ENCODE measurements around the gene MOV10L1. TPM values are rescaled to one million over a fixed set of nuclear protein-coding genes. Genes with fewer than 3 reads are reported as not detected.

Gene MOV10L1
- total and polyA plus RNA-seq, 10 donors: 0.10 to 0.37 (median 0.15) TPM; not detected in 7

- no peaks in the 10 kb centered on the region for H3K36me3 ChIP-seq
- H3K4me3 ChIP-seq: no peak overlapping the region
- peaks cover 0 to 36% (median 19%) of the 10 kb centered on the region in 6 donors for H3K4me1 ChIP-seq
- DNase-seq: no peak
- TF ChIP-seq CTCF (IDR thresholded peaks at IDR 0.05 in 8 of 11, conservative IDR thresholded peaks at IDR 0.05 in 3 of 11) (no peak), POLR2AphosphoS5 (IDR thresholded peaks at IDR 0.05) (no peak), POLR2A (IDR thresholded peaks at IDR 0.05) (no peak)
- intact Hi-C loops (cut with DNase I; ENCODE audit: low total_unique reads): no loop called here
- 57 to 67% (median 59%) methylated on average over 31 to 34 of the region's 34 CpGs for WGBS, 5 donors
- H3K27me3 ChIP-seq (replicated peaks in 1 of 7): peaks cover 3 to 80% (median 27%) of the 10 kb centered on the region in 7 donors
- no peak overlapping the region for H3K27ac ChIP-seq
- H3K9me3 ChIP-seq: peaks cover 0 to 27% (median 12%) of the 10 kb centered on the region in 8 donors
Observed at GRCh38 chr22:50056214-50056972, 33.4 kb upstream of the MOV10L1 start.

GRCh38 chr22:50057278-50058060 lies 32.3 kb upstream of the MOV10L1 start:
- 77 to 89% (median 87%) methylated on average over 10 to 14 of the region's 14 CpGs for WGBS, 5 donors
- no peak for DNase-seq
- no peak for TF ChIP-seq POLR2AphosphoS5 (IDR thresholded peaks at IDR 0.05)
- TF ChIP-seq CTCF (IDR thresholded peaks at IDR 0.05 in 8 of 11, conservative IDR thresholded peaks at IDR 0.05 in 3 of 11): no peak
- TF ChIP-seq POLR2A (IDR thresholded peaks at IDR 0.05): no peak

GRCh38 chr22:50058061-50058905 lies 31.5 kb upstream of the MOV10L1 start, which contains the start of gene TTLL8:
Gene TTLL8 (minus strand): TSS chr22:50058298.
- DNase-seq: no peak
- intact Hi-C loops (cut with DNase I; ENCODE audit: low total_unique reads): no loop called here
- peaks cover 0 to 12% (median 5%) of the 10 kb centered on the region in 8 donors for H3K9me3 ChIP-seq
- H3K27me3 ChIP-seq (replicated peaks in 1 of 7): peaks cover 3 to 84% (median 31%) of the 10 kb centered on the region in 7 donors
- TF ChIP-seq CTCF (IDR thresholded peaks at IDR 0.05 in 8 of 11, conservative IDR thresholded peaks at IDR 0.05 in 3 of 11): no peak
- no peak for TF ChIP-seq POLR2AphosphoS5 (IDR thresholded peaks at IDR 0.05)
- no peak for TF ChIP-seq POLR2A (IDR thresholded peaks at IDR 0.05)
- no peak within 1 kb of the TSS for H3K27ac ChIP-seq
- peak within 1 kb of the TSS in 2 of 8 donors; percentile 9 to 51 for H3K4me3 ChIP-seq
- 10 to 16% (median 14%) methylated on average over 48 to 102 of the region's 102 CpGs for WGBS, 5 donors
- H3K4me1 ChIP-seq: peaks cover 0 to 40% (median 21%) of the 10 kb centered on the region in 6 donors
- no peaks in the 10 kb centered on the region for H3K36me3 ChIP-seq

More at GRCh38 chr22:50057278-50058060, 32.3 kb upstream of the MOV10L1 start:
- Histone ChIP-seq H3K4me1 (peaks cover 0 to 40% (median 21%) of the 10 kb centered on the region in 6 donors), H3K36me3 (no peaks in the 10 kb centered on the region), H3K27ac (no peak overlapping the region), H3K4me3 (peak overlapping the region in 1 of 8 donors; percentile 51), H3K27me3 (replicated peaks in 1 of 7) (peaks cover 3 to 80% (median 31%) of the 10 kb centered on the region in 7 donors), H3K9me3 (peaks cover 0 to 20% (median 12%) of the 10 kb centered on the region in 8 donors)
- intact Hi-C loops (cut with DNase I; ENCODE audit: low total_unique reads): no loop called here

Data from spleen (tissue), 11 donors.